ENCODE measurements around the gene DUS1L.

GRCh38 chr17:82037889-82038195, 27.8 kb downstream of the DUS1L start:
- TF ChIP-seq ZFP30 (CRISPR knock-in tag; IDR thresholded peaks at IDR 0.05) (no peak), PATZ1 (CRISPR knock-in tag; IDR thresholded peaks at IDR 0.05; ENCODE audit: borderline replicate concordance) (no peak)
